ENCODE data around the gene SLC7A7.
"Not testable (repeated sequence)": the region's sequence is repeated elsewhere in the genome, so short reads cannot be mapped to it uniquely, and the experiment has no call there.

SLC7A7 gene

DNA sequence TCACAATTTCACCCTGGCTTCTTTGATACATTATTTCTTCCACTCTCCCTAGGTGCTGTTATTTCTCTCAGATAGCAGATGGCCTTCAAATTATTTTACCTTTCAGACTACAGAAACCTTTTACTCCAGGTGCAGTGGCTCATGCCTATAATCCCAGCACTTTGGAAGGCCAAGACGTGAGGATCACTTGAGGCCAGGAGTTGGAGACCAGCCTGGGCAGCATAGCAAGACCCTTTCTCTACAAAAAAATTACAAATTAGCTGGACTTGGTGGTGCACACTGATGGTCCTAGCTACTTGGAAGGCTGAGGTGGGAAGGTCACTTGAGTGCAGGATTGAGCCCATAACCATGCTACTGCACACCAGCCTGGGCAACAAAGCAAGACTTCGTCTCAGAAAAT, 23.1 kb downstream of the SLC7A7 start:
- DNase-seq (ENCODE audit: low spot score) = no peak

DNA sequence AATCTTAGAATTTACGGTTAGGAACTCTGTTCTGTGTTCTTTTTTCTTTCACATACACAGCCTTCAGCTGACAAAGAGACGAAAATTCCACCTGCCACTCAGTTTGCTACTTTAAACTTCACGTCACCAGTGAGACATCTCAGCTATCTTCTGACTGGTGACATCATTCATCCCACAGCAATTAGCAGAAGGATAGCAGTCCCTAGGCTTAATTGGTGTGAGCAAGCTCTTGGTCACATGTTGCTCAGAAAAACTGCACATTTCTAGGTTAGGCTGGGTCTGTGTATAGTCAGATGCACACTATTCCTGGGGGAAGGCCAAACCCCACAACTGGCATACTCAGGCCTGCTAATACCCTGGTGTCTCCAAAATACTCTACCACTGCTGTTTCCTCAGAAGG, 23.9 kb downstream of the SLC7A7 start:
- DNase-seq (ENCODE audit: low spot score) = peak; percentile 69

DNA sequence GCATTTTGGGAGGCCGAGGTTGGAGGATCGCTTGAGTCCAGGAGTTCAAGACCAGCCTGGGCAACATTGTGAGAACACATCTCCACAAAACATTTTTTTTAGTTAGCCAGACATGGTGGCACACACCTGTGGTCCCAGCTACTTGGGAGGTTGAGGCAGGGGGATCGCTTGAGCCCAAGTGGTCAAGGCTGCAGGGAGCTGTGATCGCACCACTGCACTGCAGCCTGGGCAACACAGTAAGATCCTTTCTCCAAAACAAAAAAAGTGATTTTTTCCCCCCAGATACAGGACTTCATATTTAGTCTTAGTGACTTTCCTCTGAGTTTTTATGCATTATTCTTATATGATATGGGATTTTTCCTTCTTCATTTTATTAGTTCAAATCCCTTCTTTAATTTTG, 28.6 kb downstream of the SLC7A7 start:
- no peak for DNase-seq (ENCODE audit: low spot score)

DNA sequence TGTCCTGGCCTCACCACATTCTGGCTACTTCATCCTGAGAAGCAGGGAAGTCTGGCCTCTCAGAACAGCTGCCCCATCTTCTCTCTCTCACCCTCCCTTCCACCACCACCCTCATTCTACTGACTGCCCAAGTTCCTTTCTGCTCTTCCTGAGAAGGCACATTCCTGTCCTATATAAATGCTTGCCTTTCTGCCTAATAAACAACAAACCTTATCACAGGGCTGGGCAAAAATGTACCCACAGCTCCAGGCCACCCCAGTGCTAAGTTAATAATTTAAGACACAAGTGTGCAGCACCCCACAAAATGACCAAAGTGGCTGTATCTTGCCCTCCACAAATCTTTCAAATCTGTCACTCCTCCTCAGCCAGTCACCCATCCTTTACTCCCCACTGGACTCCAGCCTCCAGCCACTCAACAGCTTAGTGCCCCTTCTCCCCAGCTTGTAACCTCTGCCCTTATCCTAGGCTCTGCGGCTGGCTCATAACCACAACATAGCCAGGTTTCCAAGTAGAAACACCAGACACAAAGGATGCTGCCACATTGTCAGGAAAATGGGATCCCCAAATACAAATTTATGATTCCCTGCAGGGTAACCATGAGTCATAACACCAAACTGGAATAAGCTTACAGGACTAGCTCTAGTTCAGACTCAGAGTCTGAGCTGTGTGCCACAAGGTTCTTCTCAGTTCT, 33.8 kb downstream of the SLC7A7 start:
- peak; percentile 35 for DNase-seq (ENCODE audit: low spot score)

DNA sequence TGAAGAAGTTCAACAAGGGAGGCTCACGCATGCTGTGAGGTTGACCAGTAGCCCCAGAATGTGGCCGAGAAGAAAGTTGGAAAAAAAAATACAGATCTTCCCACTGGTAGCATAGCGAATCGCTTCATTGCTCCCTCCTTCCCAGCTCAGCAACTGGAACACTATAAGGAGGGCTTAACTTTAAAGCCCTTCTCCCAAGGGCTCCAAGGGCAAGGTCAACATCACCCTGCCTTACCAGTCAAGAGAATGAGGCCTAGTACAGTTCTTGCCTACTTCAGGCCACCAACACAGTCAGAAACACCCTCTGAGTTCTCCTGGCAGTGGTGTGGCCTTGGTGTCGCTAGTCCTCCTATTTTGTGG, 34.3 kb downstream of the SLC7A7 start:
- DNase-seq (ENCODE audit: low spot score) = no peak

GRCh38 chr14:22780105-22780679, 35.0 kb downstream of the SLC7A7 start:
- DNase-seq (ENCODE audit: low spot score) = no peak

DNA sequence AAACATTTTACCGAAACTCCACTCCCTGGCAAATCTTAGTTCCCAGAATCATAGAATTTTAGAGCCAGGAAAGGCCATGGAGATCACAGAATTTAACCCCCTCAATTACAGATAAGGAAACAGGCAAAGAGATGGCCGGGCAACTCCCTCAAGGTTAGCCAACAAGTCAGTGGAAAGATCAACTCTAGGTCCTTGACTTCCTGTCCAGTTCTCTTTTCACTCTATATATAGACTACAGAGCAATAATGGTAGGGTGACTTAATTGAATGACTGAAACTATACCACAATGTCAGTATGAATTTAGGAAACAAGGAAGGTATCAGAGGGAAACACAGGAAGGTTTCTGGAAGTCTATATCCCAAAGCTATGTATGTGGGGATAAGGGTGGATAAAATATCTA, 37.2 kb downstream of the SLC7A7 start:
- no peak for DNase-seq (ENCODE audit: low spot score)

GRCh38 chr14:22776849-22777248, 38.4 kb downstream of the SLC7A7 start:
- not testable (repeated sequence) for DNase-seq (ENCODE audit: low spot score)

- no peak for DNase-seq (ENCODE audit: low spot score)
Measured at GRCh38 chr14:22776215-22776614, 39.0 kb downstream of the SLC7A7 start.

DNA sequence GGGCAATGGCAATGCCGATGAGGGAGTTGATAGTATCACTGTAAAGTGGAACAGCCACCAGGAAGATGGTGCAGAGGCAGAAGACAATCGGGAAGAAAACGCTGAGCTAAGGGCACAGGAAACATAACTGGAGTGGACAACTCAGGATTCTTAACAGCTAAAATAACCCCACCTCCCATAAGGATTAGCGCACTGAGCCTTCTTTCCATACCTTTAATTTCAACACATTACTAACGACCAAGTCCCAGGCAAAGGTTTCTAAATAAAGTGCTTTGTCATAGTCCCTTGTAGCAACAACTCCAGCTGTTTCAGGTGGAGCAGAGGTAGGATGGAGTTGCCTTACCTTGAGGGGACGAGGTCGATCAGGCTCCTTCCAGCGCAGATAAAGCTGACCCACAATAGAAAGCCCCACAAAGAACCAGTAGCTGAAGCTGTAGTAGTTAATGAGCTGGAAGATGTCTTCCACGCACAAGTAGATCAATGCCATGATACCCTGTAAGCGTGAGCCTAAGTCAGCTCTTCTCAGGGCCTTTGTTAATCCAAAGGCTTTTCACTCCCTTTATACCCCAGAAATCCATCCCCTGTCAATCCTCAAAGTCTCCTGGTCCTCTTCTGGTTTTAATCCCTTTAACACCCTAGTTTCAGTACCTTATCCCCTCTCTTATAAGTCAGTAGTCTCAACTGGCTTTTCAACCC, 41.1 kb downstream of the SLC7A7 start:
- no peak for DNase-seq (ENCODE audit: low spot score)

- no peak for DNase-seq (ENCODE audit: low spot score)
Measured at GRCh38 chr14:22773162-22774010, 41.8 kb downstream of the SLC7A7 start.

- no peak for DNase-seq (ENCODE audit: low spot score)
Measured at GRCh38 chr14:22772725-22773124, 42.5 kb downstream of the SLC7A7 start.

DNA sequence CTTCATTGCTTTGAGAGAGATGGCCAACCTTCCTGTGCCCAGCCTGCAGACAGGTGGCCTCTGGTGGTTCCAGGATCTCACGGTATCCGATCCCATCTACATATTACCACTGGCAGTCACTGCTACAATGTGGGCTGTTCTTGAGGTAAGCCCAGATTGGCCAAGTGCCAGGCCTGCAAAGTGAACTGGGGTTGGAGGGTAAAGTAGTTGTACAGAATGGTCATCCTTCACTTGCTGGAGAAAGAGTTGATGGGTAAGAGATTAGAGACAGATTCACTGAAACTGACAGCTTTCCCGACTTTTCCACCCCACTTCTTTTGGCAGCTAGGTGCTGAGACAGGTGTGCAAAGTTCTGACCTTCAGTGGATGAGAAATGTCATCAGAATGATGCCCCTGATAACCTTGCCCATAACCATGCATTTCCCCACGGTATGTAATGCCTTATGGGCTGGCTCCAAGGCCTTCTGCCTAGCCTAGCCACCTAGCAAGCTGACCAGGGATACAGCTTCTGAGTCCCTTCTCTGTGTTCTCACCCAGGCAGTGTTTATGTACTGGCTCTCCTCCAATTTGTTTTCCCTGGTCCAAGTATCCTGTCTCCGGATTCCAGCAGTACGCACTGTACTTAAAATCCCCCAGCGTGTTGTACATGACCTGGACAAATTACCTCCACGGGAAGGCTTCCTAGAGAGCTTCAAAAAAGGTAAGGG, 44.6 kb downstream of the SLC7A7 start:
- DNase-seq (ENCODE audit: low spot score) = no peak

GRCh38 chr14:22769369-22769768, 45.9 kb downstream of the SLC7A7 start:
- DNase-seq (ENCODE audit: low spot score) = no peak

DNA sequence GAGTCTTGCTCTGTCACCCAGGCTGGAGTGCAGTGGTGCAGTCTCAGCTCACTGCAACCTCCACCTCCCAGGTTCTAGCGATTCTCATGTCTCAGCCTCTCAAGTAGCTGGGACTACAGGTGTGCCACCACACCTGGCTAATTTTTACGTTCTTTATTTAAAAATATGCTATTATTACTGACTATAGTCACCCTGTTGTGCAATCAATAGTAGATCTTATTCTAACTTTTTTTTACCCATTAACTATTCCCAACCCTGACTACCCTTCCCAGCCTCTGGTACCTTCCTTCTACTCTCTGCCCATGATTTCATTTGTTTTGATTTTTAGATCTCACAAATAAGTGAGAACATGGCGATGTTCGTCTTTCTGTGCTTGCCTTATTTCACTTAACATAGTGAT, 46.3 kb downstream of the SLC7A7 start:
- no peak for DNase-seq (ENCODE audit: low spot score)

- no peak for DNase-seq (ENCODE audit: low spot score)
Measured at GRCh38 chr14:22767323-22767589, 48.0 kb downstream of the SLC7A7 start.

DNA sequence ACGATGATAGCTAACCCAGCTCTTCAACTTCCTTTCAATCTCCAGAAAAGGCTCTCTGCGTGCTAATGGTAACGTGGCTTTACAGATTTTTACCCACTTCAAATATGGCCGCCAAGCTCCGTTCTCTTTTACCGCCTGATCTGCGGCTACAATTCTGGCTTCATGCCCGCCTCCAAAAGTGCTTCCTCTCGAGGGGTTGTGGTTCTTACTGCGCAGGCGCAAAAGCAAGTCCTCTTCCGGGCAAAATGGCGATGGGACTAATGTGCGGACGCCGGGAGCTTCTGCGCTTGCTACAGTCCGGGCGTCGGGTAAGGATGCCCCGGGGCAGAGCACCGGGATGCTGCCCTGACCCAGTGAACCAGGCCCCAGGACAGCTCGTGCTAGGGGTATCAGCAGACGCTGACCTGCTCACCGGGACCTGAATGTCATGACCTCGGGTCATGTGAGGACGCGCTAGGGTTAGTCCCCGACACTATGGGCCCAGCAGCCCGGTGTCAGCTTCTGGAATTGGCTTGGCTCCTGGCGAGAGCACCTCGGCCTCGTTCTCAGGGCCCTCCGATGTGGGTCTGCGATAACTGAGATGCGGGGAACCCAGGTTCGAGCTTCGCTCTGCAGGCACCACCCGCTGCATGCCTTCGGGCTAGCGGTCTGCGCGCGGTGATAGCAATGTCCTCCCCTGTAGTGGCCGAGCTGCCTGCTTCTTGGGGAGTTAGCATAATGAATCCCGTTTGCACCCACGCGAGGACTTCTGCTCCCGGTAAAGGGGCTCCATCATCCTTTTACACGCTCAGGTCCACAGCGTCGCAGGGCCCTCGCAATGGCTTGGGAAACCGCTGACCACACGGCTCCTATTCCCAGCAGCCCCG, 48.5 kb downstream of the SLC7A7 start, which contains the start of gene OXA1L:
Gene OXA1L (plus strand): TSS at position 232 of the 866 bp plus-strand sequence. CDS start 14 bp downstream, at position 246.
- peak; percentile 97 for DNase-seq (ENCODE audit: low spot score)

- no peak for DNase-seq (ENCODE audit: low spot score)
Measured at GRCh38 chr14:22764382-22764781, 50.9 kb downstream of the SLC7A7 start.

GRCh38 chr14:22761734-22762133, 53.5 kb downstream of the SLC7A7 start:
- no peak for DNase-seq (ENCODE audit: low spot score)

GRCh38 chr14:22757972-22758650, 57.1 kb downstream of the SLC7A7 start:
- not testable (repeated sequence) for DNase-seq (ENCODE audit: low spot score)

GRCh38 chr14:22753586-22753985, 61.6 kb downstream of the SLC7A7 start:
- no peak for DNase-seq (ENCODE audit: low spot score)

Data from AG20443 (cell line).